NCI-H748 treated with DMSO at 0.1 percent for 48 hours (cell line): ENCODE data around the gene CCS.
"Not testable (repeated sequence)": the region's sequence is repeated elsewhere in the genome, so short reads cannot be mapped to it uniquely, and the experiment has no call there.

Experiments used
- DNase-seq: peaks from one replicate; lab custom pipeline; 2025; lab: John Stamatoyannopoulos, UW

Gene CCS

GRCh38 chr11:66591175-66591574 lies 1.8 kb upstream of the CCS start:
- no peak for DNase-seq

GRCh38 chr11:66593303-66593635 lies 284 bp downstream of the CCS start:
- no peak for DNase-seq

GRCh38 chr11:66593650-66594049 lies 665 bp downstream of the CCS start:
- no peak for DNase-seq

GRCh38 chr11:66595245-66595904 lies 2.4 kb downstream of the CCS start:
- no peak for DNase-seq

GRCh38 chr11:66598993-66599392 lies 6.0 kb downstream of the CCS start:
- DNase-seq: no peak

GRCh38 chr11:66600219-66600618 lies 7.2 kb downstream of the CCS start:
- DNase-seq: no peak

- DNase-seq: no peak
Measured at GRCh38 chr11:66600631-66601233, 7.7 kb downstream of the CCS start.

GRCh38 chr11:66603072-66603471 lies 10.1 kb downstream of the CCS start:
- DNase-seq: no peak

GRCh38 chr11:66604155-66604554 lies 11.2 kb downstream of the CCS start:
- DNase-seq: no peak

GRCh38 chr11:66606608-66607007 lies 13.6 kb downstream of the CCS start:
- not testable (repeated sequence) for DNase-seq

- no peak for DNase-seq
Measured at GRCh38 chr11:66607126-66607834, 14.3 kb downstream of the CCS start.

GRCh38 chr11:66609721-66610617 lies 17.0 kb downstream of the CCS start:
- no peak for DNase-seq

GRCh38 chr11:66612458-66612857 lies 19.5 kb downstream of the CCS start:
- DNase-seq: no peak

- no peak for DNase-seq
Measured at GRCh38 chr11:66614073-66614472, 21.1 kb downstream of the CCS start.

- DNase-seq: peak; percentile 94
Measured at GRCh38 chr11:66616379-66617154, 23.6 kb downstream of the CCS start, which contains the start of gene RBM14. Gene RBM14 (plus strand): TSS chr11:66616630. CDS start chr11:66616721, 91 bp downstream.

- no peak for DNase-seq
Measured at GRCh38 chr11:66617155-66617834, 24.3 kb downstream of the CCS start.

- DNase-seq: no peak
Measured at GRCh38 chr11:66619080-66619554, 26.1 kb downstream of the CCS start.

- DNase-seq: no peak
Measured at GRCh38 chr11:66624450-66624849, 31.5 kb downstream of the CCS start.

- no peak for DNase-seq
Measured at GRCh38 chr11:66625041-66625751, 32.2 kb downstream of the CCS start.

GRCh38 chr11:66625752-66626149 lies 32.8 kb downstream of the CCS start:
- no peak for DNase-seq
